ENCODE measurements around the gene TMEM89.

The TMEM89 gene

GRCh38 chr3:48661501-48662144 lies 40.1 kb upstream of the TMEM89 start (continued):
- TF ChIP-seq ZNF600 (tag by site-specific recombination; IDR thresholded peaks at IDR 0.05) = peak; percentile 50
- TF ChIP-seq ZSCAN5A (tag by site-specific recombination; IDR thresholded peaks at IDR 0.05) = no peak
- TF ChIP-seq ZNF214 (tag by site-specific recombination; IDR thresholded peaks at IDR 0.05; ENCODE audit: borderline replicate concordance) = no peak
- TF ChIP-seq REPIN1 (tag by site-specific recombination; IDR thresholded peaks at IDR 0.05; ENCODE audit: low read depth) = no peak
- TF ChIP-seq ZNF704 (tag by site-specific recombination; IDR thresholded peaks at IDR 0.05) = 0 out of 2 replicates have a peak, but pooled peaks have one; percentile 55
- TF ChIP-seq HOXD13 (CRISPR knock-in tag; IDR thresholded peaks at IDR 0.05; ENCODE audit: borderline replicate concordance) = peak; percentile 95
- peak; percentile 99 for TF ChIP-seq PBX3 (CRISPR knock-in tag; IDR thresholded peaks at IDR 0.05)
- no peak for TF ChIP-seq ZNF19 (tag by site-specific recombination; IDR thresholded peaks at IDR 0.05; ENCODE audit: low read depth)
- no peak for TF ChIP-seq ZNF311 (tag by site-specific recombination; IDR thresholded peaks at IDR 0.05; ENCODE audit: borderline replicate concordance)
- no peak for TF ChIP-seq ZNF26 (tag by site-specific recombination; IDR thresholded peaks at IDR 0.05)
- TF ChIP-seq ZNF664 (tag by site-specific recombination; IDR thresholded peaks at IDR 0.05) = no peak
- no peak for TF ChIP-seq ZFP37 (tag by site-specific recombination; IDR thresholded peaks at IDR 0.05)
- TF ChIP-seq ZNF426 (tag by site-specific recombination; IDR thresholded peaks at IDR 0.05) = no peak
- no peak for TF ChIP-seq ZNF571 (tag by site-specific recombination; IDR thresholded peaks at IDR 0.05)
- TF ChIP-seq ZNF155 (tag by site-specific recombination; IDR thresholded peaks at IDR 0.05) = no peak
- TF ChIP-seq ZXDB (tag by site-specific recombination; IDR thresholded peaks at IDR 0.05) = peak; percentile 29; the same call in 1 of the 2 replicates
- no peak for TF ChIP-seq ZNF585B (tag by site-specific recombination; IDR thresholded peaks at IDR 0.05)
- TF ChIP-seq ZBTB20 (tag by site-specific recombination; IDR thresholded peaks at IDR 0.05) = peak; percentile 39; the same call in 1 of the 2 replicates
- TF ChIP-seq ZNF639 (tag by site-specific recombination; IDR thresholded peaks at IDR 0.05) = 0 out of 2 replicates have a peak, but pooled peaks have one; percentile 24
- TF ChIP-seq ZNF561 (tag by site-specific recombination; IDR thresholded peaks at IDR 0.05; ENCODE audit: borderline replicate concordance) = no peak
- peak; percentile 20 for TF ChIP-seq ZBTB26 (tag by site-specific recombination; optimal IDR thresholded peaks at IDR 0.05)
- peak; percentile 49; the same call in 1 of the 2 replicates for TF ChIP-seq ZBTB10 (tag by site-specific recombination; IDR thresholded peaks at IDR 0.05)
- no peak for TF ChIP-seq IKZF3 (tag by site-specific recombination; IDR thresholded peaks at IDR 0.05)
- no peak for TF ChIP-seq ZNF626 (tag by site-specific recombination; IDR thresholded peaks at IDR 0.05)
- no peak for TF ChIP-seq ZNF280D (tag by site-specific recombination; IDR thresholded peaks at IDR 0.05)

All from HEK293 (cell line).